ENCODE data around the gene CEND1.

The CEND1 gene

DNA sequence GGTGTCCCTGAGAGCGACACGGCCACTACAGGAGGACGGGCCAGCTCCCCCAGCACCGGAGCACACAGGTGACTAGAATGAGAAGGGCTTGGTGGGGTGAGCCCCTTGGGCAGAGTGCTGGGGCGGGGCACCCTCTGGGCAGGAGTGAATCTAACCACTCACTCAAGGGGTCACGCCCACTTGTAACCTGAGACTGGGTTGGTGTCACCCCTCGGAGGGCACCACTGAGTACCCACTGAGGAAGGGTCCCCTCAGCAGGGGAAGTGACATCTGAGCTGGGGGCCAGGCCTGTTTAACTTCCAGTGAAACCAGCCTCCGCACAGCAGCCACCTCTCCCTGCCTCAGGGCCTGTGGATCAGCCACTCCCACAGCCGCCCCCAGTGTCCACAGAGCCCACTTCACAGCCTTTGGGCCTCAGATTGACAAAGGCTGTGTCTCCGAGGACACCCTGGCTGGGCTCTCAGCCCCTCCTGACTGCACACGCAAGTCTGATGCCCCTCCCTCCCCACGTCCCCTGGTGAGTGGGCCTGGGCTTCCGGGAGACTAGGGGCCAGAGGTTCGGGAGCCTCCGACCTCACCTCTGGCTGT, 18.2 kb downstream of the CEND1 start:
- no peak for DNase-seq (ENCODE audit: low read depth)
- TF ChIP-seq, protein P1, sequence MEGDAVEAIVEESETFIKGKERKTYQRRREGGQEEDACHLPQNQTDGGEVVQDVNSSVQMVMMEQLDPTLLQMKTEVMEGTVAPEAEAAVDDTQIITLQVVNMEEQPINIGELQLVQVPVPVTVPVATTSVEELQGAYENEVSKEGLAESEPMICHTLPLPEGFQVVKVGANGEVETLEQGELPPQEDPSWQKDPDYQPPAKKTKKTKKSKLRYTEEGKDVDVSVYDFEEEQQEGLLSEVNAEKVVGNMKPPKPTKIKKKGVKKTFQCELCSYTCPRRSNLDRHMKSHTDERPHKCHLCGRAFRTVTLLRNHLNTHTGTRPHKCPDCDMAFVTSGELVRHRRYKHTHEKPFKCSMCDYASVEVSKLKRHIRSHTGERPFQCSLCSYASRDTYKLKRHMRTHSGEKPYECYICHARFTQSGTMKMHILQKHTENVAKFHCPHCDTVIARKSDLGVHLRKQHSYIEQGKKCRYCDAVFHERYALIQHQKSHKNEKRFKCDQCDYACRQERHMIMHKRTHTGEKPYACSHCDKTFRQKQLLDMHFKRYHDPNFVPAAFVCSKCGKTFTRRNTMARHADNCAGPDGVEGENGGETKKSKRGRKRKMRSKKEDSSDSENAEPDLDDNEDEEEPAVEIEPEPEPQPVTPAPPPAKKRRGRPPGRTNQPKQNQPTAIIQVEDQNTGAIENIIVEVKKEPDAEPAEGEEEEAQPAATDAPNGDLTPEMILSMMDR (IDR thresholded peaks at IDR 0.05; ENCODE audit: insufficient read depth, low read depth, low read length, missing control alignments), result no peak
- H3K4me3 ChIP-seq (ENCODE audit: low read length), result no peak overlapping the region

GRCh38 chr11:770642-771616, 19.0 kb downstream of the CEND1 start:
- no peak for DNase-seq (ENCODE audit: low read depth)
- H3K4me3 ChIP-seq (ENCODE audit: low read length), result no peak overlapping the region
- TF ChIP-seq, protein P1 (IDR thresholded peaks at IDR 0.05; ENCODE audit: insufficient read depth, low read depth, low read length, missing control alignments), result no peak

DNA sequence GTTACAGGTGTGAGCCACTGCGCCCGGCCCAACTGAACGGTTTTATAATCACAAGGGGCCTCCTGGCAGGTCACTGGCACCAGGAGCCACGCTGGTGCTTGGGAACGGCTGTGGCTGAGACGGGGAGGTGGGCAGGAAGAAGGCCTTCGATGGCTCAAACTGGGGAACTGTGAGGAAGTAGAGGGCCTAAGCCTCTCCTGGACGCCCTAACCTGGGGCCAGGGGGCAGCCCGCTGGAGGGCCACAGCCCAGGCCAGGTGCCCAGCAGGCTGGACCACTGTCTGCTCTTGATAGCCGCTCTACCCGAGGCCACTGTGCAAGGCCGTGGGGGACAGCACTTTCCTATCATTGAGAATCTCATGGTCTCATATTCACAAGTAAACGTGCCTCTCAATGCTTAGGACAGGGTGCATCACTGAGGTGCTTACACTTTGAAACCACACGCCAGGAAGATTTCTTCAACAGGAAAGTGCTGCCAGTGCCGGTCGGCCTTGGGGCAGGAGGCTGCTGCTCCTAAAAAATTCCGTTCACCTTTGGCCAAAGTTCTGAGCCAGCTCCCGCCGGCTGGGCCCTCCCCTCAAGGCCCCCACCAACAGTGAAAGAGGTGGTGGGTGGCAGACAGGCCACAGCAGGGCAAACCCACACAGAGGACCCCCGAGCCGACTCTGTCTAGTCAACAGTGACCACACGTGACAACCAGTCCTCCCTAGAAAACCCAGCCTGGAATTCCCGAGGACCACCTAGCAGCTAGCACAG, 19.8 kb downstream of the CEND1 start:
- TF ChIP-seq, protein P1 (IDR thresholded peaks at IDR 0.05; ENCODE audit: insufficient read depth, low read depth, low read length, missing control alignments), result no peak
- DNase-seq (ENCODE audit: low read depth), result no peak
- H3K4me3 ChIP-seq (ENCODE audit: low read length), result no peak overlapping the region

DNA sequence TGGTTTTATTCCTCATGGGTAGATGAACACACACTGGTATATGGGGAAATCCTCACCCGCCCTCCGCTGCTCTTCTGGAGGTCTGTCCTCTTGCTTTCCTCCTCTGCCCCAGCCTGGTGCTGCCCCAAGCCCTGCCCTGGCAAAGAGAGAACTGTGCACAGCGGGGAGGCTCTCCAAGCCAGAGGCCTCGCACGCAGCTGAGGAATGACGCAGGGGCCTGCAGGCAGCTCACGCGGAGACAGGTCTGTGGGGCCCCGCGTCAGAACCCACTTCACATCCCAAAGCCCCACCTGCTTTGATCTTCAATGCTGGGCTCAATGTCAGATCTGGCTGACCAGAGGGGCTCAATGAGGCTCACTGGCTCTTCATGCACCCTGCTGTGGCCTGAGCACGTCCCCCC, 22.7 kb downstream of the CEND1 start:
- no peak overlapping the region for H3K4me3 ChIP-seq (ENCODE audit: low read length)
- DNase-seq (ENCODE audit: low read depth), result no peak
- TF ChIP-seq, protein P1 (IDR thresholded peaks at IDR 0.05; ENCODE audit: insufficient read depth, low read depth, low read length, missing control alignments), result no peak

DNA sequence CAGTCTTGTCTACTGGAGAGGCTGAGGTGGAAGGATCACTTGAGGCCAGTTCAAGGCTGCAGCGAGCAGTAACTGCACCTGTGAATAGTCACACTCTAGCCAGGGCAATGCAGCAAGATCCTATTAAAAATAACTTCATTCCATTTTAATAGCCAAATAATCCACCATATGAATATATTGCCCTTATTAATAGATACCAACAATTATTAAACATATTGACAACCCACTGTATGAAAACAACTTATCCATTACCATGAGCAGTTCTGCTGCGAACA, 23.0 kb downstream of the CEND1 start:
- TF ChIP-seq, protein P1 (IDR thresholded peaks at IDR 0.05; ENCODE audit: insufficient read depth, low read depth, low read length, missing control alignments), result no peak
- H3K4me3 ChIP-seq (ENCODE audit: low read length), result no peak overlapping the region
- no peak for DNase-seq (ENCODE audit: low read depth)

DNA sequence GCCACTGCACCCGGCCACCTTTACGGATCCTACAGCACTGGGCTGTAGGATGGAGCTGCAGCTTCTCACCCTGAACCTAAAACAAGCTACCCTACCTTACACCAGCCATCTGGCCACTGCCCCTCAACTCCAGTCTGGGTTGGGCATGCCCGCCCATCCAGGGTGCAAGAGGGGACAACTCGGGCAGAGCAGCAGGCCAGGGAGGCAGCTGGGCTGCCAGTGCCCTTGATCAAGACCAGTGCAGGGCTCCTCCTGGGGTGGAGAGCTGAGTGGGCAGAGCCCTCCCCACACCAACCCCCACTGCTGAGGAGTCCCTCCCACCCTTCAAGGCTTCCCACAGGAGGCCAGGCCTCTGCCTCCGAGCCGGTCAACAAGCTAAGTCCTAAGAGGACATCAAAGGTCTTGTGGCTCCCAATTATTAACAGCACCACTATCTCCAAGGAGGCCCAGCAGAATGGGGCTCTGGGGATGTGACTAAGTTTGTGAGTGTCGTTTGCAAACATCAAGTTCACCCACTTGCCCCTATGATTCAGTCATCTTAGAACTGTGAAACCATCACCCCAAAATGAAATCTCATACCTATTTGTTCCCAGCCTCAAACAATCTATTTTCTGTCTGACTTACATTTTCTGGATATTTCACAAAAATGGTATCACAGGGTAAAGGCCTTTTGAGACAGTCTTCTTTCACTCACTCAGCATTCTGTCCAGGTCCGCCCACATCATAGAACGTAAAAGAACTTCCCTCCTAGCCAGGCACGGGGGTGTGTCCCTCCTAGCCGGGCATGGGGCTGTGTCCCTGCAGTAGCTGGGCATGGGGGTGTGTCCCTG, 23.6 kb downstream of the CEND1 start:
- H3K4me3 ChIP-seq (ENCODE audit: low read length), result no peak overlapping the region
- TF ChIP-seq, protein P1 (IDR thresholded peaks at IDR 0.05; ENCODE audit: insufficient read depth, low read depth, low read length, missing control alignments), result no peak
- DNase-seq (ENCODE audit: low read depth), result no peak
